ACC112 (cell line): ENCODE measurements around the gene LCOR.

Source experiments
- H2AFZ ChIP-seq: fragments of 200-600 bp; sonication (generic); one replicate; pipeline ENCODE4 v1.6.0; 2017; ENCODE audit warnings: antibody characterized with exemption, low read length; ENCODE audit not compliant: unreplicated experiment
- H3K27ac ChIP-seq: fragments of 200-600 bp; sonication (generic); 2 replicates; pipeline ENCODE4 v1.5.1; 2014; ENCODE audit warnings: low read depth, mild to moderate bottlenecking, antibody characterized with exemption, low read length, moderate library complexity
- H3K27me3 ChIP-seq: fragments of 200-600 bp; sonication (generic); 2 replicates; pipeline ENCODE4 v1.6.1; 2014; ENCODE audit warnings: mild to moderate bottlenecking, antibody characterized with exemption, low read length, moderate library complexity, mixed read lengths; ENCODE audit not compliant: insufficient read depth
- H3K36me3 ChIP-seq: fragments of 200-600 bp; sonication (generic); 2 replicates; pipeline ENCODE4 v1.6.1; 2016; ENCODE audit warnings: mild to moderate bottlenecking, antibody characterized with exemption, low read length, moderate library complexity, mixed read lengths; ENCODE audit not compliant: insufficient read depth
- H3K4me1 ChIP-seq: fragments of 200-600 bp; sonication (generic); one replicate; pipeline ENCODE4 v1.6.1; 2016; ENCODE audit warnings: low read length, mixed read lengths; ENCODE audit not compliant: insufficient read depth, unreplicated experiment, control insufficient read depth
- H3K4me3 ChIP-seq: fragments of 200-600 bp; sonication (generic); 2 replicates; pipeline ENCODE4 v1.5.1; 2014; ENCODE audit warnings: mild to moderate bottlenecking, low read depth, low read length
- H3K79me2 ChIP-seq: fragments of 200-600 bp; sonication (generic); one replicate; pipeline ENCODE4 v1.6.0; 2016; ENCODE audit warnings: low read length; ENCODE audit not compliant: control insufficient read depth, unreplicated experiment, insufficient read depth

The LCOR gene

DNA sequence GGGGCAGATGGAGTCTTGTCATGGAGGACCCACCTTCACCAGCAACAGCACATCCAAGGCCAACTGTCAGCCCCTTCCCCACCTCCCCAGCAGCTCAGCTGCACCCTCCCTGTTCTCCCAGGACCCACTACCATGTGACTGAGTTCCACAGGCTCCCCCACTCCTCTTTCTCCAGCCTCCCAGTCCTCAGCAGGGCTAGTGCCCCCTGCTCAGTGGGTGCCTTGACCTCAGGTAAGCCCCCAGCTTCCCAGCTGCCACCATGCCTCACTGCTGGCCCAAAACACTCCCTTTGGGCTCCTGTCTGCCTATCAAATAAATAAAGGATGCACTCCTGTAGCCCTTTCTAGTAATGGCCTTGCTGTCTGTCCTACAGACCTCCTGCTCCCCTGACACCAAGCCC, 179.3 kb downstream of the LCOR start:
- no peaks in the 10 kb centered on the region for H3K27me3 ChIP-seq
- no peaks in the 10 kb centered on the region for H3K79me2 ChIP-seq
- H3K36me3 ChIP-seq: no peaks in the 10 kb centered on the region
- no peak overlapping the region for H3K4me3 ChIP-seq
- no peak overlapping the region for H3K27ac ChIP-seq
- no peaks in the 10 kb centered on the region for H3K4me1 ChIP-seq
- H2AFZ ChIP-seq: no peak overlapping the region

DNA sequence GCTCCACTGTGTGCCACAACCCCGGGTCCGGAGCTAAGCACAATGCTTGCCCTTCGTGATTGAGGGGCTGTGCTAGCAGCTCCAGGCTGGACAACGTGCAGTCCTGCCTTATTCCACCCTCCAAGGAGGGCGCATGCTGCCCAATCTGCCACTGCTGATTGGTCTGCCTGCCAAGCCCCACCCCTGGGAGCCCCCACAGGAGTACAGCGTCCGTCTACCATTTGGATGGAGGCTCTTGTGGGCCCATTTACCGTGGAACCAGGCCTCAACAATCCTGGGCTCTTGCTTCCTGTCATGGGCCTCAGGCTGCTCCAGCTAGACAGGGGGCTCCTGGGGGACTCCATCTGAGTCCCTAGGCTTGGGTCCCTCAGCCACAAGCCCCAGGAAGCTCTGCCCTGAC, 180.4 kb downstream of the LCOR start:
- no peaks in the 10 kb centered on the region for H3K36me3 ChIP-seq
- H3K4me3 ChIP-seq: no peak overlapping the region
- H3K4me1 ChIP-seq: no peaks in the 10 kb centered on the region
- H2AFZ ChIP-seq: no peak overlapping the region
- no peaks in the 10 kb centered on the region for H3K27me3 ChIP-seq
- H3K79me2 ChIP-seq: no peaks in the 10 kb centered on the region
- no peak overlapping the region for H3K27ac ChIP-seq

DNA sequence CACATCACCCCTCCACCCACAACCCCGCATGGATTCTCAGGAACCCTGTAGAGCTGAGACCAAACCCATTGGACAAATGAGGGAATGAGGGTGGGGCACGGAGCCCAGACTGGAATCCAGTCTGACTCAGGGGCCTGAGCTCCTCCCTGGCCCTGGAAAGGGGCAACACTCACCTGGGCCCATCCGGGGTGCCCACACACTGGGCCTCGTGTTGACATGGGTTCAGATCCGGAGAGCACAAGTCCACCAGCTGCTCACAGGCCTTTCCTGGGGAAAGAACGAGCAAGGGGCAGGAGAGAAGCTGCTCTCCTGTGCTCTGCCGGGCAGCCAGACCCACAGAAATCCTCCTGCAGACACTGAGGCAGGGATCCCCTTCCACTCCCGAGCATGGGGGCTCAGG, 181.5 kb downstream of the LCOR start:
- no peaks in the 10 kb centered on the region for H3K27me3 ChIP-seq
- no peak overlapping the region for H2AFZ ChIP-seq
- H3K79me2 ChIP-seq: no peaks in the 10 kb centered on the region
- H3K36me3 ChIP-seq: no peaks in the 10 kb centered on the region
- no peak overlapping the region for H3K4me3 ChIP-seq
- no peak overlapping the region for H3K27ac ChIP-seq
- H3K4me1 ChIP-seq: no peaks in the 10 kb centered on the region

DNA sequence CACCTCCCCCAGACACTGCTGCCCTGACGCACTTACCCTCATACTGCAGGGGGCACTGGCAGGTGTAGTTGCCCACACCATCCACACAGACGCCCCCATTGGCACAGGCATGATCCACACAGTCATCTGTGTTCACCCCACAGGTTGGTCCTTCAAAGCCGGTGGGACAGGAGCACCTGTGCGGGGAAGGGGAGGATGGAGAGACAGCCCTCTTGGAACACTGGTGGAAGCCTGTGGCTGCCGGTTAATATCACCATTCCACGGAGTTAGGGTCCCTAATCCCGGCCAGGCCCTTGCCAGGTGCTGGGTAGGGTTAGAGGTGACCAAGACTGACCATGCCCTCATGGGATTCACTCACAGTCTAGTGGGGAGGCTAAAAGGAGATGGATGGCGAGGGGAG, 181.9 kb downstream of the LCOR start:
- Histone ChIP-seq H3K27ac (no peak overlapping the region), H3K79me2 (no peaks in the 10 kb centered on the region), H3K4me3 (no peak overlapping the region), H3K36me3 (no peaks in the 10 kb centered on the region), H3K4me1 (no peaks in the 10 kb centered on the region), H3K27me3 (no peaks in the 10 kb centered on the region), H2AFZ (no peak overlapping the region)

DNA sequence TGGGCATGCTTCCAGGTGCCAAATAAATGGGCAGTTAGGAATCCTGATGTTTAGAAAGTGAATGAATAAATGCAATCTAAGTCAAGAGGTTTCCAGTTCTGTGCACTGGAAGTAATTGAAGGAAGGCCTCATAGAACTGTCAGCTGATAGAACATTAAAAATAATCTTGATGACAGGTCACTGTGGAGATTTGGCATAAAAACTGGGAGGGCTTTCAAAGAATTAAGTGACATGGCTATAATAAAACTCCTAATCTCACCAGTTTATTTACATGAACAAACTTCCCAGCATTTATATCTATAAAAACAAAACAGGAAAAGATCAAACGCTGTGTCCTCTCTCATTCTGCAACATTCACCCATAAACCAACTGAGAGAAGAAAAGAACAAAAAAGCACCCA, 183.1 kb downstream of the LCOR start:
- Histone ChIP-seq H3K27ac (no peak overlapping the region), H3K4me1 (no peaks in the 10 kb centered on the region), H2AFZ (no peak overlapping the region), H3K27me3 (no peaks in the 10 kb centered on the region), H3K79me2 (no peaks in the 10 kb centered on the region), H3K36me3 (no peaks in the 10 kb centered on the region), H3K4me3 (no peak overlapping the region)

DNA sequence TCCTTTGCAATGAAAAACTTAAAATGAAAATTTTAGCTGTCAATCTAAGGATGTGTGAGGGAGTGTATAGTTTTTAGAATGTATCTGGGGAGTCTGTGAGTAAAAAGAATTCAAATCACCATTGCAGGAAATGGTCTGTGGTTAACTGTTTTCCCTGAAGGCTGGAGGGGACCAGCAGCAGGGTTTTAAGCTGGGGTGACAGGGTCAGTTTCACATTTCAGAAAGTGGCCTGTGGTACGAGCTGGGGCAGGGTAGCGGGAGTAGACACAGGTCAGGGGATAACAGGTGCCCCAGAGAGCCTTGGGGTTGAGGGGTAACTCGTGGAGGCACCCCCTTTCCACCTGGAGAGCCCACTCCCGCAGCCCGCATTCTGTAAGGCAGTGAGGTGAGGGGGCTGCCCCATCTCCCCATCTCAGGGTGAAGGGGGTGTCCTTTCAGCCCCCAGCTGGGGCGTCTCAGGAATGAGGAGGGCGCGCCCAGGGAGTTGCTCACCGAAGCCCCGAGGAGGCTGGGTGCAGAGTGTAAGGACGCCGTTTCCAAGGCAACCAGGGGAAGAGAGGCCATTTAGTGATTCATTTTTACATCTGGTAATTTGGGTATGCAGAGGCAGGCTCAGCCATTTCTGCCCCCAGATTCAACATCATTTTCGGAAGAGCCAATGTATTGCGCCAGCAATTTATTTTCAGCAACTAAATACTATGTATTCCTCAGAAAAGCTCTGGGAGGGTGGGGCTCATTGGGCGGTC, 184.8 kb downstream of the LCOR start:
- Histone ChIP-seq H3K27ac (no peak overlapping the region), H3K36me3 (no peaks in the 10 kb centered on the region), H3K27me3 (no peaks in the 10 kb centered on the region), H2AFZ (no peak overlapping the region), H3K4me1 (no peaks in the 10 kb centered on the region), H3K79me2 (no peaks in the 10 kb centered on the region), H3K4me3 (no peak overlapping the region)

DNA sequence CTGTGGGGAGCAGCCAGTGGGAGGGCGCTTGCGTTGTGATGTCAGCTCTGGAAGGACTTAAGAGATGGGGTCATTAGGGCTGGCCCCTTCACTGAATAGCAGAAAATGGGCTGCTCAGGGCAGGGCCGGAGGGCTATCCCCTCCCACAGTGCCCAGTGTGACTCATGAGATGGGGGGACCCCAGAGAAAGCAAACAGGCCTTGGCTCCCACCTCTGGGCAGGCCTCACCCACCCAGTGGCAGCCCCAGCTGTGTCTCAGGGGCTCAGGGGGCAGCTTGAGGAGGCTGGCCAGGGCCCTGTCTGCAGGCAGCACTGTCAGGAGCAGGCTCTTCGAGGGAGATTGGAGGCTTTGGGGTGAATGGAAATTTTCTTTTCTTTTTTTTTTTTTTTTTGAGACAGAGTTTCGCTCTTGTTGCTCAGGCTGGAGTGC, 185.4 kb downstream of the LCOR start:
- no peaks in the 10 kb centered on the region for H3K36me3 ChIP-seq
- H3K79me2 ChIP-seq: no peaks in the 10 kb centered on the region
- H3K4me3 ChIP-seq: no peak overlapping the region
- no peak overlapping the region for H3K27ac ChIP-seq
- no peaks in the 10 kb centered on the region for H3K4me1 ChIP-seq
- H2AFZ ChIP-seq: no peak overlapping the region
- no peaks in the 10 kb centered on the region for H3K27me3 ChIP-seq

DNA sequence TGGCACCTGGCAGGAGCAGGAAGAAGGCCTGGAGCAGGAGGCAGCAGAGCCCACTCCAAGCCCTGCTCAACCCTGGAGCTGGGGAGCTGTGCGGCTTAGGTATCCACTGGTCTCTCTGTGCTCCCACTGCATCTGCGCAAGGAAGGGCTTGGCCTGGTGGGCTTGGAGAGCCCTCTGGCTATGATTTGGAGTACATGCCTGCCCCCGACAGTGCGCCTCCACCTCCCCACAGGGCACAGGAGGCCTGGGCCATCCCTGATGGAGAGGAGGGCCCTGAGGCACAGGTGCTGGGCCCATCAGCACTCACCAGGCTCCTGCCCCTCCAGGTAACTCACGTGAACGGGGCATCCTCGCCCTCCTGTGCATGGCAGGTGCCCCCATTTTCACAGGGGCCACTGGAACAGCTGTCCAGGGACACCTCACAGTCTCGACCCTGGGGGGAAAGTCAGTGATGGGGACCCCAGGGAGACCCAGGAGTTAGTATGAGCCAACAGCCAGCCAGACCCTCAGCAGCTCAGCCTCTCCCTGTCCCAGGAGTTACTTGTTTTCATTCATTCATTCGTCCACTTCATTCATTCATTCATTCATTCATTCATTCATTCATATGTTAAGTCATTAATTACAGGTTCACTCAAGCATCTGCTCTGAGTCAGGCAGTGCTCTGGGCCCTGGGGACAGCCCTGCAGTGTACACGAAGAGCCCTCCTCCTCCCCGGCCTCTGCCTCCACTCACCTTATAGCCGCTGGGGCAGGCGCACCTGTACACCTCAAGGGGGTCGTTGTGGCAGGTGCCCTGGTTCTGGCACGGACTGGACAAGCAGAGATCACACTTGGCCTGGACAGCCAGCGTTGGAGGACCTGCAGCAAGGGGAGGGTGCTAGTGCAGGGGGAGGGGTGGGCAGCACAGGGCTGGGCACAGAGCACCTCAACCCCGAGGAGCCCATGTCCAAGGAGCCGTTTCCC, 186.4 kb downstream of the LCOR start:
- Histone ChIP-seq H3K36me3 (no peaks in the 10 kb centered on the region), H3K27me3 (no peaks in the 10 kb centered on the region), H3K4me1 (peaks cover 3% of the 10 kb centered on the region), H3K79me2 (no peaks in the 10 kb centered on the region), H2AFZ (no peak overlapping the region), H3K27ac (no peak overlapping the region), H3K4me3 (no peak overlapping the region)

DNA sequence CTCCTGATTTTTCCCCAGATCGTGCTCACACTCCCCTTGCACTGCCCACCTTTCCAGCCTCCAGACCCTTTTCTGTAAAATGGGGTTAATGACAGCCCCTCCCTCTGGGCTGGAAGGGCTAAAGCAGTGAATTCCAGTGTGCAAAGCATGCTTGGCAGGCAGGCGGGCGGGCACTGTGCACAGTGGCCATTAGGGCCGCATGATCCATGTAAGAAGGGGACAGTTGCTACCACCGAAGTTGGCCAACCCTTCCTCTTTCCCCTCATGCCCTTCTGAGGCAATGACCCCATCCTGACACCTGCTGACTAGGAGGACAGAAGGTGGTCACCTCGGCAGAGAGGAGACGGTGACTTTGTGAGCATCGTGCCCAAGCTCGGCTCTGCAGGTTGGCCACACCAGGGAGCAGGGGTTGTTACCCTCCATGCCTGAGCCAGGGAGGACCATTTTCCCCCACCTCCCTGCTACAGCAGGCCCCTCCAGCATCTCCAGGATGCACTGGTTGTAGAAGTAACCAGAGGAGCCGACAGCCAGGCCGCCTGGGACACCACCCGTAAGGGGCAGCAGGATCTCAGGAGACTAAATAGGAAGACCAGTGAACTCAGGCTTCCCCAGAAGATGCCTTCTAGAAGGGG, 187.2 kb downstream of the LCOR start:
- Histone ChIP-seq H3K4me1 (peaks cover 10% of the 10 kb centered on the region), H3K36me3 (no peaks in the 10 kb centered on the region), H2AFZ (no peak overlapping the region), H3K4me3 (no peak overlapping the region), H3K27ac (no peak overlapping the region), H3K79me2 (no peaks in the 10 kb centered on the region), H3K27me3 (no peaks in the 10 kb centered on the region)

DNA sequence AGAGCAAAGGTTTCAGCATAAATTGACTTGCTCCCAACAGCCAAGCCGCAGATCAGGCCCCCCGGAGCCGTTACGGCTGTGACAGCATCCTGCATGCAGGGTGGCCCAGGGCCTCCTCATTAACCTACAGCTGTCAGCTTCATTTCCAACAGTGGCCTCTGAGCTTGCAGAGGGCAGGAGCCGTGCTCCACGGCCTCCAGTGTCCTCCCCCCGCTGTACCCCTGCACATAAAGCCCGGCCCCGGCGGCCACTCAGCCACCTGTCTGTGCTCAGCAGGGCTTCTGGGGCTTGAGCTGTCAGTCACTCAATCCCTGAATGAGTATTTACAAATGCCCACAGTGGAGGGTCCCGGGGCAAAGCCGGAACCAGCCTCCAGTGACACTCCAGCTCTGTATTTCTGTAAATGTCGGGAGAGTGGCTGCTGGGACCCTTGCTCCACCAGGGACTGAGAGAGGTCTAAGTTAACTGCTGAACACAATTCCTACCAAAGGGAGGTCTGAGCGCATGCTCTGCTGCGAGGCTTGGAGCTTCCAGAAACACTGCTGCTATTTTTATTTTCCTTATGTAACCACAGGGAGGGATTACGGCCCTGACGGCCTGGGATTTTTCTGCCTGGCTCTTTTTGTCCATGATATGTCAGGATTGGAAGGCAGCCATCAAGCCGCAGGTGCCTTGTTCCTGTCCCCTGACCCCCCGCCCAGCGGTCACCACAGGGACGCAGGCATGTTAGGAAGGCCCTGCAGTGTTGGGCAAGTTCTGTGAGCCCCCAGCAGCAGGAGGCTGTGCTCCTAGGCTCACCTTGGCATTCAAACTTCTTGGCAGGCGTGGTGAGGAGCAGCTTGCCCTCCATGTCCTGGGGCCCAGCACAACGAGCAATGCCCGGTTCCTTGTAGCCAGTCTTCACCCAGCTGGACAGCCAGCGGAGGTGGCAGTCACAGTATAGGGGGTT, 188.6 kb downstream of the LCOR start:
- Histone ChIP-seq H3K27ac (no peak overlapping the region), H3K4me3 (no peak overlapping the region), H3K79me2 (no peaks in the 10 kb centered on the region), H2AFZ (no peak overlapping the region), H3K4me1 (peaks cover 22% of the 10 kb centered on the region), H3K27me3 (no peaks in the 10 kb centered on the region), H3K36me3 (no peaks in the 10 kb centered on the region)
